ENCODE results near the gene PRR29.
A peak's percentile ranks its signal among the peaks of the same experiment; 100 is the strongest.

PRR29 gene

DNA sequence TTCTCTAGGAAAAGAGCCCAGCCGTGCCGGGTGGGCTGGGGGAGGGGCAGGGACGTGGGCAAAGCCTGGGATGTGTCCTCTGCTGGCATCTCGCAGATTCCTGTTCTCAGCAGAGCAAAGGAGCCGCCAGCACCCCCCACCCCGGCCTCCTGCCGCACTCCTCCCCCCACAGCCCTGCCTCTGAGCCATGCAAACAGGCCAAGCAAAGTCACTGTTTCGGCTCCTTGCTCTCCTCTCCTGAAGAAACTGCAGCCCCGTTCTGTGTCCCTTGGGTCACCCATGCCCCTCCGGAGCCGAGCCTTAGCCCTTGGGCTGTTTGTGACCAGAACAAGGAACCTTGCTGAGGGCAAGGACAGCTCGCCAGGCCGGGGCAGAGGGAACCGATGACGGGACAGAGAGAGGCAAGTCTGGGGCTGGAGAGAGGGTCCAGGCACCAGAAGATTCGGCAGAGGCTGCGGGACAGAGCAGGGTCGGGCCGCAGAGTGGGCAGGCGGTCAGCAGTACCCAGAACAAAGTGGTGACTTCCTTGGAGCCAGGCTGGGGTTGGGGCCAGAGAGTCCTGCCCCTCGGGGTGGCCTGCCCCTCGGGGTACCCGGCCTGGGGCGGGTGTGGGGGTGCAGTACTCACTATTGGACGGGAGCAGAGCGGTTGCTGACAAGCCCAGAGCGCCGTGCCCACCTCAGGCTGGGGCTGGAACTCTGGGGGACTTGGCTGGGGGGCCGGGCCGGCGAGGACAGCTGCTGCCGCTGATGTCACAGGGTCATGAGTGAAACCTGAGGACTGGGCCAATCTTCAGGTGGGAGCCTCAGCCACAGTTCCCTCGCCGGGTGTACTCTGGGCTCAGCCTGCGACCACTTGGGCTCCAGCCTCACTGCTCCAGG is 9.2 kb upstream of the PRR29 start:
- no peak for FAIRE-seq

DNA sequence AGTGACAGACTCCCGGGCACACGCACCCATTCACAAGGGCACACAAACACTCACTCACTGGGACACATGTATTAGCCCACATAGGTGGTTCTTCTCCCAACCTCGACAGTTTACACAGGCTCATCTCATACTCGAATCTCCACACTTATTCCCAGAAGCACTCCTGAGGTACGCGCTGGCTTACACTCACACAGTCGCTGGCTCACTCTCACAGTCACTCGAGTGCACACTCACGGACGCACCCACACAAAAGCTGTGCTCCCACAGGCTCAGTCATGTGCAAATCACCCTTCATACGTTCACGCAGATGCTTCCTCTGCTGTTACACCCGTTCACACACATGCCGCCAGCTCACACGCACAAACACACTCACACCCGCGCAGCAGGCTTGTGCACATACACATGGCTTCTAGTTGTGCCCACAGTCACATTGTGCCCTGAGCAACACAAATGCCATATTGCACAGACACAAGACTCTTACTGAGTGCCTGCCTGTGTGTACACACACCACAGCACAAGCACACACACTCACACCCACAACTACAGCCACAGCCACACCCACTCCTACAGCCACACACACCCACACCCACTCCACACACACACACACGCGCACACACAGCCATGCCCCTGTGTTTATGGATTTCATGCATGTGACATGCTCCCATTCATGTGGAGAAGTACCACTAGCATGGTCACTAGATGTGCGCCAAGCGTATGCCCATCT is 8.4 kb upstream of the PRR29 start:
- FAIRE-seq = no peak
- DNase-seq (ENCODE audit: insufficient read length) = no peak
- TF ChIP-seq POLR2AphosphoS5 (IDR thresholded peaks at IDR 0.05; ENCODE audit: low read depth, low read length) (no peak), POLR2A (IDR thresholded peaks at IDR 0.05; ENCODE audit: low read depth, low read length) (no peak), TAF1 (IDR thresholded peaks at IDR 0.05; ENCODE audit: borderline replicate concordance, low read depth, low read length) (no peak)

More for the DNA sequence above, 9.2 kb upstream of the PRR29 start:
- no peak for TF ChIP-seq POLR2AphosphoS5 (IDR thresholded peaks at IDR 0.05; ENCODE audit: low read depth, low read length)
- no peak for TF ChIP-seq TAF1 (IDR thresholded peaks at IDR 0.05; ENCODE audit: borderline replicate concordance, low read depth, low read length)
- no peak for TF ChIP-seq POLR2A (IDR thresholded peaks at IDR 0.05; ENCODE audit: low read depth, low read length)
- no peak for DNase-seq (ENCODE audit: insufficient read length)

DNA sequence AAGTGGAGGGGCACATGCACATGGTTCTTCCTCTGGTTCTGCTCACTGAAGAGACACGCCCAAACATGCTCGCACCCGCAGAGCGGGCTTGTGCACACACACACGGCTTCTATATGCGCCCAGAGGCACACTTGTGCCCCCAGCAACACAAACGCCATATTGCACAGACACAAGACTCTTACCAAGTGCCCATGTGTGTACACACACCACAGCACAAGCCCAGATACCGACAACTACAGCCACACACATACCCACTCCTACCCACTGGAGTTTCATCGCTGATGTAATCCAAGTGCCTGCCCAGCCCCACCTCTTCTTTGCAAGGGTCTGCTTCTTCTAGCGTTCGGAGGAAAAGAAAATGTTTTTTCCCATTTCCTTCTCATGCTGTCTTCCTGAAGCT is 6.5 kb upstream of the PRR29 start:
- FAIRE-seq = peak; percentile 40
- TF ChIP-seq POLR2AphosphoS5 (IDR thresholded peaks at IDR 0.05; ENCODE audit: low read depth, low read length) (no peak), POLR2A (IDR thresholded peaks at IDR 0.05; ENCODE audit: low read depth, low read length) (no peak), TAF1 (IDR thresholded peaks at IDR 0.05; ENCODE audit: borderline replicate concordance, low read depth, low read length) (no peak)
- DNase-seq (ENCODE audit: insufficient read length) = no peak

DNA sequence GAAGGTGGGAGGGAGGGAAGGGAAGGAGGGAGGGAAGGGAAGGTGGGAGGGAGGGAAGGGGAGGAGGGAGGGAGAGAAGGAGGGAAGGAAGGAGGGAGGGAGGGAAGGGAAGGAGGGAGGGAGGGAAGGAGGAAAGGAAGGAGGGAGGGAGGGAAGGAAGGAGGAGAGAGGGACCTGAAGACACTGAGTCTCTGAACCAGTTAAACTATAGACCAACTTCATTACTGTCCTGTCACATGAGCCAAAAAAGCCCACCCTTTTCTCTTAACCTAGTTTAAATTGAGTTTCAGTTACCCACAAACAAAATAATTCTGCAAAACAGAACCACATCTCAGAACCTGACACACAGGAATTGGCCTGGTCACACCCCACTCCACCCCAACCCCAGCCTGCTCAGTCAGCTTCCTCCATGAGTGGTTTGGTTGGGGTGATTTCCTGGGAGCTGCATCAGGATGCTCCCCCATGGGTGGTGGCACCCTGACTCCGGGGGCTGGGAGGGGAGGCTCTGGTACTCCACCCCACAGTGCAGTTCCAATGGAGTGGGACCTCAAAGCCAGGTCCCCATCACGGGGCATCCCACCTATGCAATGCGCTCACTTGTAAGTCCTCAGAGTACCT is 4.7 kb upstream of the PRR29 start:
- no peak for FAIRE-seq
- no peak for DNase-seq (ENCODE audit: insufficient read length)
- TF ChIP-seq POLR2A (IDR thresholded peaks at IDR 0.05; ENCODE audit: low read depth, low read length) = no peak
- TF ChIP-seq TAF1 (IDR thresholded peaks at IDR 0.05; ENCODE audit: borderline replicate concordance, low read depth, low read length) = no peak
- TF ChIP-seq POLR2AphosphoS5 (IDR thresholded peaks at IDR 0.05; ENCODE audit: low read depth, low read length) = no peak

DNA sequence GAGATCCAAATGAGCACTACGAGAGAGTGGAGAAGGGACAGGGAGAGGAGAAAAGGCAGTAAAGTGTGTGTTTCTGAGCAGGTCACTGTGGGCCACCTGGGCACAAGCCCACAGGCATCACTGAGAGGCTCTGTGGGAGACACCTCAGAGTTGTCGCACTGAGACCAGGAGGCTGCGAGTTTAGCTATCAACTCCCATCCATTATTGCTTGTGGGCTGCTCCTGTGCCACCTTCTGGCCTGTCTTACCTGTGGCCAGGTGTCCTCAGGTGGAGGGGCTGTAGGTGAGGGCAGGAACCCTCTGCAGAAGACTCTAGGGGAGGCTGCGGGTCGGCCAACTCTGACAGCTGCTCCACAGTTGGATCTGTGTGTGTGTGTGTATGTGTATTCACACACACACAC is 2.5 kb upstream of the PRR29 start:
- FAIRE-seq = no peak
- no peak for DNase-seq (ENCODE audit: insufficient read length)
- TF ChIP-seq TAF1 (IDR thresholded peaks at IDR 0.05; ENCODE audit: borderline replicate concordance, low read depth, low read length) (no peak), POLR2A (IDR thresholded peaks at IDR 0.05; ENCODE audit: low read depth, low read length) (no peak)

DNA sequence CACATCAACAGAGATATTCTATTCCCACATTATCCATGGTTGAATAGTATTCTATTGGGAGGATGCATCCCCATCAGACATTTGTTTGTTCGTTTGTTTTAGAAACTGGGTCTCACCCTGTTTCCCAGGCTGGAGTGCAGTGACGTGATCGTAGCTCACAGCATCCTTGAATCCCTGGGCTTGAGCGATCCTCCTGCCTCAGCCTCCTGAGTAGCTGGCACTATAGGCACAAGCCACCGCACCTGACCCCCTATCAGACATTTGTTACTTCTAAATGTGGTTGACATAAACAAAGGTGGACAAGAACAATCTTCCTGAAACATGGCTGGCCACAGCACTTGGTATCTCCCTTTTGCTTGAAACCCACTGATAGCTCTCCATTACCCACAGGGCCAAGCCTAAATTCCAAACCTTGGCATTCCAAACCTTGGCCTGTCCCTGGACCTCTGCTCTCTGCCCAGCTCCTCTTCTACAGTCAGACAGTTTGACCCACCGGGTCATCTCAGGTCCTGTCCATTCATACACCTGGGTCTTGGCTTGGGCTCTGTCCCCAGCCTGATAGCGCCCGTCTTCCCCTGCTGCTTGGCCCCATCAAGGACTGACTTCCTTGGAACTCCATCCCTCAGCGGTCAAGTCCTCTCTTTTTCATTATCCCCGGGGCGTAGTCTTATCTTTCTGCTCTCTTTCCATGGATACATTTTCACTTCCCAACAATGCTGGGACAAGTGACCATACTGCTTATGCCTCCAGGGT is 1.5 kb upstream of the PRR29 start:
- TF ChIP-seq POLR2AphosphoS5 (IDR thresholded peaks at IDR 0.05; ENCODE audit: low read depth, low read length) = no peak
- no peak for TF ChIP-seq POLR2A (IDR thresholded peaks at IDR 0.05; ENCODE audit: low read depth, low read length)
- no peak for TF ChIP-seq TAF1 (IDR thresholded peaks at IDR 0.05; ENCODE audit: borderline replicate concordance, low read depth, low read length)
- no peak for DNase-seq (ENCODE audit: insufficient read length)

DNA sequence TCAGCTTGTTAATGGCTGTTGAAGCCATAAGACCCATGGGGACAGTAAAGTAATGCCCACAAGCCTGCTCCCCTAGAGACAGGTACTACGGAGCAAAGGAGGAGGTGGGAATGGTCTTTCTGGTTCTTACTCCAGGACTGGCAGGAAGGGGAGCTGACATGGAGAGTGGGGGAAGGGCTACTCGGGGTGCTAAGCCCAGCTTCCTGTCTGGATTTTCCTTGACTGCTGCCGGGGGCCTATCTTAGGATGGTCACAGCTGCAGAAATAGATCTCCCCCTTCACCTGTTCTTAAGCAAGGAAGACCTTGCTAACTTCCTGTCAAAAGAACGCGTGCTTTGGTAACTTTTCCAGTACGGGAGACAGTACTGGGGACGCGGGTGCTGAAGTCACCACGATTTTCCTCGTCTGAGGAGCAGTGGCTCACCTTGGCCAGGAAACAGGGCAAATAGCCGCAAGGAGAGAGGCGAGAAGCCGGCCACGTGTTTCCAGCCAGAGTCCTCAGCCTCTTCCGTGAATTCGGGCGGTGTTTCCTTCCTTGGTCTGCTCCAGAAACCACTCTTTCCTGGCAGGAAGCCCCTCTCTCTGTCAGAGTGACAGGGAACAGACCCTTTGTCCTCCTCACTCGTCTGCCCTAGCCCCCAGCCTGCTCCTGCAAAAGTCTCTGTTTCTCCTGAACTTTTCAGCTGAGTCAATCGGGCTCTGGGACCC is 656 bp upstream of the PRR29 start:
- FAIRE-seq = no peak
- TF ChIP-seq TAF1 (IDR thresholded peaks at IDR 0.05; ENCODE audit: borderline replicate concordance, low read depth, low read length) (no peak), POLR2AphosphoS5 (IDR thresholded peaks at IDR 0.05; ENCODE audit: low read depth, low read length) (no peak), POLR2A (IDR thresholded peaks at IDR 0.05; ENCODE audit: low read depth, low read length) (no peak)

More for the DNA sequence above, 1.5 kb upstream of the PRR29 start:
- FAIRE-seq = no peak

DNA sequence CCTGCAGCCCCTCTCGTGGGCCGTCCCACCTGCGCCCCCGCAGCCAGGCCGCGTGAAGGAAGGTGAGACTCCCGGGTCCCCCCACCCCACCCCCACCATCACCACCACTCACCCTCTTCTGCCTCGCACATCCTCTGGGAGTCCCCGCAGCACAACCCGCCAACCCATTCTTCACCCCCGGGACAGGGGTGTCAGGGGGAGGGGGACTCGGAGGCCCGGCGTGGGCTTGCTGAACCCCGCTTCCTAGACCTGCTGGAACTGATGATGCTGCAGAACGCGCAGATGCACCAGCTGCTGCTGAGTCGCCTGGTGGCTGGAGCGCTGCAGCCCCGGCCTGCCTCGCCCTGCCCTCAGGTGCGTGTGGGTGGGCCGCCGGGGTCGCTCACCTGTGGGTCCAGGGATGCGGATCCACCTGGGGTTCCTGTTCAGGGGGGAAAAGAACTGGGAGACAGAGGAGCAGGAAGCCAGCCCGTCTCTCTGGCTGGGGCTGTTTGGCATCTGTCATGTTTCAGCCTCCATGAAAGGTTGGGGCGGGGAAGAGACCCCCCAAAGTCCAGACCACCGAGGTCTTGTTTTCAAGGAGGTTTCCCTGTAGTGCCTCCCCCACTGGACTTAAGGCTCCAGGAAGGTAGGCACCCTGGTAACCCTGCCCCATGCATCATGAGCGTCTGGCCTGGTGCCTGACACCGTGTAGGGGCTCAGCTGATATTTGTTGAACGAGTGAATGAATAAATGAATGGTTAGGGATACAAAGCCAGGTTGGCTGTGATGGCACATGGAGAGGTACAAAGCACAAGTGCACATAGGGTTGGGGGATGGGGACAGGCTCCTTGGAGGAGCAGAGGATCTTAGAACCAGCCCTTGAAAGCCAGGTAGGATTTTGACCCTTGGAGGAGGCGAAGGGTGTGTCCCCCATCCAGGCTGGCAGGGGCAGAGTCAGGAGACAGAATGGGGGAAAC is 849 bp downstream of the PRR29 start:
- no peak for TF ChIP-seq POLR2A (IDR thresholded peaks at IDR 0.05; ENCODE audit: low read depth, low read length)
- no peak for TF ChIP-seq TAF1 (IDR thresholded peaks at IDR 0.05; ENCODE audit: borderline replicate concordance, low read depth, low read length)
- no peak for TF ChIP-seq POLR2AphosphoS5 (IDR thresholded peaks at IDR 0.05; ENCODE audit: low read depth, low read length)
- DNase-seq (ENCODE audit: insufficient read length) (no peak), FAIRE-seq (no peak)

More for the DNA sequence above, 656 bp upstream of the PRR29 start:
- DNase-seq (ENCODE audit: insufficient read length) = no peak

DNA sequence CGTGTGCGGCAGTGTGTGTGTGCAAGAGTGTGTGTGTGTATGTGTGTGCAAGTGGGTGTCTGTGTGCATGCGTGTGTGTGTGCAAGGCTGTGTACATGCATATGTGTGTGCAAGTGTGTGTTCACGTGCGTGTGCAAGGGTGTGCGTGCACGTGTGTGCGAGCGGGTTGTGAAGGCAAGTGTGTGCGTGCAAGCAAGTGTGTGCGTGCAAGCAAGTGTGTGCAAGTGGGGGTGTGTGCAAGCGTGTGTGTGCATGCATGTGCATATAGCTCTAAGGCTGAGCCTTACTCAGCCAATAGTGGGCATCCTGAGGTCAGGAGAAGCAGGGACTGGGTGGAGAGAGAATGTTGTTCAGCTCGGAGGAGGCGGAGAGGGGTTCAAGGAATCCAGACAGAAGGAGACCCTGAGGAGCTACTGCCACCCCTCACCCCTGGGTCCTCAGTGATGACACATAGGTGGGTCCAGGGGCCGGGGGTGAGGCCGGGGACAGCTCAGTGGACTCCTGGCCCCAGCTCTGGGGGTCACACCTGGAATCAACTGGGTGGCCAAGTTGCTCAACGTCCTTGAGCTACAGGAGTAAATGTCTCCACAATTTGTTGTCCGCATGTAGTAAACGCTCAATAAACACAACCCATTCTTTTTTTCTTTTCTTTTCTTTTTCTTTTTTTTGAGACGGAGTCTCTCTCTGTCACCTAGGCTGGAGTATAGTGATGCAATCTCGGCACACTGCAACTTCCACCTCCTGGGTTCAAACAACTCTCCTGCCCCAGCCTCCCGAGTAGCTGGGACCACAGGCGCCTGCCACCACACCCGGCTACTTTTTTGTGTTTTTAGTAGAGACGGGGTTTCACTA is 1.8 kb downstream of the PRR29 start:
- DNase-seq (ENCODE audit: insufficient read length) (no peak), FAIRE-seq (peak; percentile 46)
- TF ChIP-seq TAF1 (IDR thresholded peaks at IDR 0.05; ENCODE audit: borderline replicate concordance, low read depth, low read length) = no peak
- no peak for TF ChIP-seq POLR2A (IDR thresholded peaks at IDR 0.05; ENCODE audit: low read depth, low read length)
- TF ChIP-seq POLR2AphosphoS5 (IDR thresholded peaks at IDR 0.05; ENCODE audit: low read depth, low read length) = peak; percentile 50; the same call in 1 of the 2 replicates
